ENCODE data around the gene FKBP5.
A peak's percentile ranks its signal among the peaks of the same experiment; 100 is the strongest.
"Not testable (repeated sequence)": the region's sequence is repeated elsewhere in the genome, so short reads cannot be mapped to it uniquely, and the experiment has no call there.

FKBP5 gene

DNA sequence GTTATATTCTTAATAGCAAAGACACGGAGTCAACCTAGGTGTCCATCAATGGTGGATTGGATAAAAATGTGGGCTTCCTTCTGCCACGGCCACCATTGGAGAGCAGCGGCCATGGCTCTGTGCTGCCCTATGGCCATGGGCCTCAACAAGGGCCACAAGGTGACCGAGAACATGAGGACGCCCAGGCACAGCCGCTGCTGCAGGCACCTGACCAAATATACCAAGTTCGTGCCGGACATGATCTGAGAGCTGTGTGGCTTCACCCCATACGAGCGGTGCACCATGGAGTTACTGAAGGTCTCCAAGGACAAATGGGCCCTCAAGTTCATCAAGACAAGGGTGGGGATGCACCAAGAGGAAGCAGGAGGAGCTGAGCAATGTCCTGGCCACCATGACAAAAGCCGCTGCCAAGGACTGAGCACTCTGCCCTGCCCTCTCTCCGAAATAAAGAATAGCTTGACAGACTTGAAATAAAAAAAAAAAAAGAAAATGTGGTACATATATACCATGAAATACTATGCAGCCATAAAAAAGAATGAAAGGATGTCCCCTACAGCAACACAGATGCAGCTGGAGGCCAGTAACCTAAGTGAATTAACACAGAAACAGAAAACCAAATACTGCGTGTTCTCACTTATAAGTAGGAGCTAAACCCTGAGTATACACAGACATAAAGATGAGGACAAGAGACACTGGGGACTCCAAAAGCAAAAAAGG is 81.0 kb downstream of the FKBP5 start:
- FAIRE-seq: no peak

DNA sequence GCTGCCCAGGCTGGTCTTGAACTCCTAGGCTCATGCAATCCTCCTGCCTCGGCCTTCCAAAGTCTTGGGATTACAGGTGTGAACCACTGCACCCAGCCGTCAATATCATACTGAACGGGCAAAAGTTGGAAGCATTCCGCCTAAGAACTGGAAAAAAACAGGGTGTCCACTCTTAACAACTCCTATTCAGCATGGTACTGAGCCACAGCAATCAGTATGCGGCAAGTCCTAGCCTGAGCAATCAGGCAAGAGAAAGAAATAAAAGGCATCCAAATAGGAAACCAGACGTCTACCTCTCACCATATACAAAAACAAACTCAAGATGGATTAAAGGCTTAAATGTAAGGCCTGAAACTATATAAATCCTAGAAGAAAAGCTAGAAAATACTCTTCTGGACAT is 83.1 kb downstream of the FKBP5 start:
- FAIRE-seq: no peak

DNA sequence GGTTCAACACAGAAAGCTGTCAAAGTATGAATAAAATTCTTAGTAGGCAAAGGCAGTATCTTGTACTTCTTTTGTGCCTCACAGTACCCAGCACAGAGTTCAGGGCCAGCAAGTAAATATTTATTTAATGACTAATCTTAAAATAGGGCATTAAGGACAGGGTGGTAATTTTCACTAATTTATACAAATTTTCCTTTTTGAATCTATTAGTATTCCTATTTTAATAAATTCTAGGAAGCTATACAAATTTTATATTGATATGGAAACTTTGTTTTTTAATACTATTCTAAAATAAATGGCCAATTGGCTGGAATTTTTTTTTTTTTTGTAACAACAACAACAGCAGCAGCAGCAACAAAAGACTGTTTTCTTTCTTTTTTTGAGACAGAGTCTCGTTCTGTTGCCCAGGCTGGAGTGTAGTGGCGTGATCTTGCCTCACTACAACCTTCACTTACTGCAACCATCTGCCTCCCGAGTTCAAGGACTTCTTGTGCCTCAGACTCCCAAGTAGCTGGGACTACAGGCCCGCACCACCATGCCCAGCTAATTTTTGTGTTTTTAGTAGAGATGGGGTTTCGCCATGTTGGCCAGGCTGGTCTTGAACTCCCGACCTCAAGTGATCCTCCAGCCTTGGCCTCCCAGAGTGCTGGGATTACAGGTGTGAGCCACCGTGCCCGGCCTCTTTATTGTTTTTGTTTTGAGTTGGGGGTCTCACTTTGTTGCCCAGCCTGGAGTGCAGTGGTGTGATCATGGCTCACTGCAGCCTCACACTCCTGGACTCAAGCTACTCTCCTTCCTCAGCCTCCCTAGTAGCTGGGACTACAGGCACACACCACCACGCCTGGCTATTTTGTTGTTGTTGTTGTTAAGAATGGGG is 85.2 kb downstream of the FKBP5 start:
- FAIRE-seq: no peak

DNA sequence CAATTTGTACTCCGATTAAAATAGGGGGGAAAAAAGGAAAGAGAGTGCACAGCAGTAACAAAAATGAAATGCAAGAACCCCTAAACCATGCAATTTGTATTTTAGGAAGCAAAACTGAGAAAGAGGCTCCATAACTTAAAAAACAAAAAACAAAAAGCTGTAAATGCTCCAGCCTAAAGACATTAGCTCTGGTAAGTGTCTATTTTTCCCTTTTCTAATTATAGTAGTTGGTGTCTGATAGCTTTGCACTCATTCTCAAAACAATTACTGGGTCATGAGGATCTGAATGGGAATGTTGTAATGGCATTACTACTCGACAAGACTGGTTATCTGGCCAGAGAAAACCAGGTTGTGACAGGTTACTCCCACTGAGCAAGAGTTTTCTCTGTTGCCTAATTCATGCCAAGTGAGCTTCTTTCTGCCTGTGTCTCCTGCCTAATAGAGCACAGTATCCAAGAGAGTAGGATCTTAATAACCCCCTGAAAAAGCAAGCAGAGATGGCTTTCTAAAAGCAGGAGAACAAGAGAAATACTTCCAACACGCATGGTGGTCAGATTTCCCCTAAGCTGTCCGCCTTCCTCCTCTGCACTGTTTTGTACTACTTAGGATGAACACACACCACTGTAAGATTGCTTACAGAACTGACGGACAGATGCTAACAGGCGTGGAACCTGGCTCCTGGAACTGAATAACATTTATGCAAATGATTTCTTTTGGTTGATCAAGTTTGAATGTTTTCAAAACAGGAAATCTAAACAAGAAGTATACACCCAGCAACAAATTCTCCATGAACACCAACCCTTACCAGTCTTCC is 86.4 kb downstream of the FKBP5 start:
- no peak for FAIRE-seq

DNA sequence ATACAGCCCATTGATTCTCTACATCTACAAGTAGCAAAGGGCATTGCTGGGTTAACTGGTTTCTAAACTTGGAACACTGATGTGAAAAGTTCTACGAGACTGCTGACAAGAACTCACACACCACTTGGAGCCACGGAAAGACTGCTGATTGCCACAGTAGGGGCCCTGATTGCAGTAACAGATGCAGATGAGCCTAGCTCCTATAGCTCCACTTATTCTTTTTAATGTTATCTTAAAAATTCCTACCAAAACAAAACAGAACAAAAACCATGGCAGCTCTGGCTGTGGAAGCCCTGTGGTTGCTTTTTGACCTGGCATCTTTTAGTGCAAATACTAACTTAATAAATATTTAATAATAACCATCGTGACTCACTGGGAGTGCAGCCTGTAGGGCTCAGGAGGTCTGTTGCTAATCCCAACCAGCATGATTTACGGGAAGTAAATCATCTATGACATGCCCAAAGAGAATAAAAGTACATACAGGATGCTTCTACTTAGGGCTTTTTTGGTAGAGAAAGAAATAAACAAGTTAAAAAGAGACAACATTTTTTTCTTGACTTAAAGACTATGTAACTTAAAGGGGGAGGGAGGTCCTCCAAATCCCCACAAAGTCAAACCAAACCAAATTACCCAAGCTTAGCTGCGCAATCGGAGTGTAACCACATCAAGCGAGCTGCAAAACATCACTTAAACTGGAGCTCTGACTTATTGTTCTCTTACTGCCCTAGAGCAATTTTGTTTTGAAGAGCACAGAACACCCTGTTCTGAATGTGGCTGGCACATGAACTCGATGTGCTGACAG is 87.2 kb downstream of the FKBP5 start:
- FAIRE-seq: no peak

DNA sequence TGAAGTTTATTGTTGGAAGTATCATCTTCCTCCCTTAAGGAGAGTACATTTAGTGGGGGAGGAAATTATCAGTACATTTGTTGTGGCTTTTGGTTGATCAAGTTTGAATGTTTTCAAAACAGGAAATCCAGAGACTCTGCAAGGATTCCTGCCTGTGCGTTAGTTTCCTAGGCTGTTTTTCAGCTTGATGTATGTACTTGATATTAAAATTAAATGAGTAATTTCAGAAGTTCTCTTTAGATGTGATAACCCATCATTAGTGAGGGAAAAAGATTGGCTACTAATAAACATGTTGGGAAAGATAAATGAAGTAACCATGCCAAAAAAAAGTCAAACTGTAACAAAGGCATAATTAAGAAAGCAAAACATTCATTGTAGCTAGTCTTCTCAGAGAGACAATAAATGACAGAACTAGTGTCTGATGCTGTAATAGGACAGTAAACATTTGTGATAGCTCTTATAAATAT is 88.0 kb downstream of the FKBP5 start:
- no peak for FAIRE-seq

DNA sequence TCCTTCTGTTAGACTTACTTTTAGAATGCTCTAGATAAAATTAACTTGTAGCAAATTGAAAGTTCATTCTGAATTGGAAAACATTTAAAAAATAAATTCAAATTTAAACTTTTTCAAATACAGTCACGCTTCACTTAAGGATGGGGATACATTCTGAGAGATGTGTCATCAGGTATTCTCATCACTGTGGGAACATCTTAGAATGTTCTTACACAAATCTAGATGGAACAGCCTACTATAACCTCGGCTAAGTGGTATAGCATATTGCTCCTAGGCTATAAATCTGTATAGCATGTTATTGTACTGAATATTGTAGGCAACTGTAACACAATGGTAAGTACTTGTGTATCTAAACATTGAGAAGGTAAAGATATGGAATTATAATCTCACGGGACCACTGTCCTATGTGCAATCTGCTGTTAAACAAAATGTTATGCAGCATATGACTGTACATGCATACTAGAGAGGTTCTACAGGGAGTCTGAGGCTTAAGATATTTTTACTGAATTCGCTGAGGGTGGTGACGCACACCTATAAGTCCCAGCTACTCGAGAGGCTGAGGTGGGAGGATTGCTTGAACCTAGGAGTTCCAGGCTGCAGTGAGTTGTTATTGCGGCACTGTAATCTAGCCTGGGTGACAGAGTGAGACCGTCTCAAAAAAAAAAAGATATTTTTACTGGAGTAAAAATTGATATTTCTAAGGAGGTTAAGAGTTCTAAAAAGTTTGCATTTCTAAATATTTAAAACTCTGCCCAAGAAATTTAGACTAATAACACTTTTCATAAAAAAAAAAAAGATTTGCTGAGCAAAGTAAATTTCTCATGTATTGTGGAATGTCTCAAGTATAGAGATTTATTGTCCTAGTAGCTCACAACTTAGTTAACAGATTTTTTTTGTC is 88.7 kb downstream of the FKBP5 start:
- no peak for FAIRE-seq

DNA sequence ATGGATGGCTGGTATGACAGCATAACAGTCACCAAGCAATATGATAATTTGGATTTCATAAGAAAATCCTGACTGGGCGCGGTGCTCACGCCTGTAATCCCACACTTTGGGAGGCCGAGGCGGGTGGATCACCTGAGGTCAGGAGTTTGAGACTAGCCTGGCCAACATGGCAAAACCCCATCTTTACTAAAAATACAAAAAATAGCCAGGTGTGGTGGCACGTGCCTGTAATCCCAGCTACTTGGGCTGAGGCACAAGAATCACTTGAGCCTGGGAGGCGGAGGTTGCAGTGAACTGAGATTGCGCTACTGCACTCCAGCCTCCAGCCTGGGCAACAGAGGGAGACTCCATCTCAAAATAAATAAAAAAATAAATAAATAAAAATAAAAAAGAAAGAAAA is 90.1 kb downstream of the FKBP5 start:
- FAIRE-seq: not testable (repeated sequence)

DNA sequence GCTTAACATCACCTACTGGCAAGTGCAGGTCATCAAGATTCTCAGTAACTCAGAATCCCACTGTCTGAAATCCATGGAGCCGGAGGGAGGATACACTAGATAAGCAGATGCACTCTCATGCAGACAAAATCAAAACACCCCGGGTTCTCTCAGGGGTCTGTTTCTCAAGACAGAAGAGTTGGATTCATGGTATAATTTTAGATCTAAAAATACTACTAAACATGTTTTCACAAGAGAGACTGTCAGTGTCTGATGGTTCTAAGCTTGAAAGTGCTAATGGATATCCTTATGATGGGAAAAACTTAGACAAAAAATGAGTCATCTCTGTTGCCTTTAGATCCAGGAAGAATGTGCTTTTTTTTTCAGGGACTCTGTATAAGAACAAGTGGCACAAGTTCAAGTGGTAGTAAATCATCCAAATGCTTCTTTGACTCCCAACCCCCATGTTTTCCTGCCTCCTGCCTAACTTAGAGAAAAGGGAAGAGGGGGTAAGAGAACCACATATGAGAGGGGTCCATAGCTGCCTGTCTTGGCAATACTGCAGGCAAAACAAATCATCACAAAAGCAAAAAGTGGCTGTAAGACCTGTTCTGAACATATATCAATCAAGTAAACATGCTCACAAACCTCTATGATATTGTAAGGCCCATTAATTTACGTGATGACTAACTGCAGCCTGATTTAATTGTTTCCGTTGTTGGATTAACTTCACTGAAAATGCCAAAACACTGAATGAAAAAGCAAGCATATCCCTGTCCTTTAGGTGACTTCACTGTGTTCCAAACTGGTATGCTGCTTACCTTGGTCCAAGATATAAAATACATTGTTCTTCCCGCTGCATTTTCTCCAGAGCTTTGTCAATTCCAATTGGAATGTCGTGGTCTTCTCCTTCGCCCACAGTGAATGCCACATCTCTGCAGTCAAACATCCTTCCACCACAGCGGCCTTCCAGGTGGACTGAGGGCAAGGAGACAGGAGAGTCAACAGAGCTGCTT is 92.0 kb downstream of the FKBP5 start:
- no peak for FAIRE-seq

DNA sequence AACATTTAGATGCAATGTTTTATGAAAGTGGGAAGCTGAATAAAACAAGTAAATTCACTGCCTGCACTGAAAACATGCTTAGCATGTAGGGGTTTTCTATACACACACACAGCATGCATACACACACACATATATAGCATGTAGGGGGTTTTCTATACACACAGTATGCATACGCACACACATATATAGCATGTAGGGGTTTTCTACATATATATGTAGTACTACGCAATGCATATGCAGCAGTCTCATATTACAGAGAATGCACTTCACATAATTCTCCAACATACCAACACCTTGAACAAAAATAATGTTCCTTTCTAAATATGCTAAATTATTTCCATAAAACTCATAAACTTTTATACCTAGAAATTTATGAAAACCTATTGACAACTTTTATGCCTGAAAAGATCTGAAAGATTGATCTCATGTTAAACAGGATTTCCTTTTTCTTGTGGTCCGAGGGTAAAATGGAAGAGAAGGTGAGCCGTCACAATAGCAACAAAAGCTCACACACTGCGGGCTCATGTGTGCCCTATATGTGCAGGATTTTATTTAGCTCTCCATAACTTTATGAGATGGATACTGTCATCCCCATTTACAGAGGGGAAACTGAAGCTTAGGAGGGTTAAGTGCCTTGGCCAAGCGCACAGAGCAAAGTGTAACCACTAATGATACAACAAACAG is 94.1 kb downstream of the FKBP5 start:
- no peak for FAIRE-seq

DNA sequence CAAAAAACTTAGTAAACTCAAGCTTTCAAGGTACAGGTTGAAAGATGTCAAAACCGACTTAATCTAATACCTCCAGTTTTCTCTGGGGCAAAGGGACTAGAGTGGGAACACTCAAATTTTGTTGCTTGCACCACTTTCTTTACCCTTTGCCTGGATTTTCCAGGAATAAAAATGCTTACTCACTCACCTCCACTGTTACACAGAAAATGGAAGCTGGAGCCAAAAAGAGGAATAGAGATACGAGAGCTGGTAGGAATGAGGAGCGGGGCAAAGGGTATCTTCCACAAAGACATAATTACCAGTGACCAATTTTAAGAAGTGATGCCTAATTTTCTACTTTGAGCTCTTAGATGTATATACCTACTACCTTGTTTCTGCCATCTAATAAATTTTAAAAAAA is 96.5 kb downstream of the FKBP5 start:
- FAIRE-seq: no peak

DNA sequence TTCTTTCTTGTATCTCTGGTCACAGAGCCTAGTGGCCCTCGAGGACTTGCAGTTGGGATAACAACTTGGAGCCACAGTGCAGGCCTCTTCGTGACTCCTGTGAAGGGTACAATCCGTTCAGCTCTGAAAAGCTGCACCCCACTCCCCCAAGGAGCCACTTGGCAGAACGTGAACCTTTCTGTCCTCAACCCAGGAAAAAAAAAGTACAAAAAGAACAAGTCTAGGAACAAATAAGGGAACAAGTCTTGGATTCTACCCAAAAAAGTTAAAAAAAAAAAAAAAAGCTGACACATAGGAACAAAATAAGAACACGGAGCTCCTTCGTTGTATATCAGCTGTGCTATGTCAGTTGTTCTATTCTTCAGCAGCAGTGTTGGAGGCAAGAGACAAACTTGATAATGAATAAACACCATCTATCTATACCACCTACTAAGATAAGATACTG is 98.1 kb downstream of the FKBP5 start:
- FAIRE-seq: no peak

DNA sequence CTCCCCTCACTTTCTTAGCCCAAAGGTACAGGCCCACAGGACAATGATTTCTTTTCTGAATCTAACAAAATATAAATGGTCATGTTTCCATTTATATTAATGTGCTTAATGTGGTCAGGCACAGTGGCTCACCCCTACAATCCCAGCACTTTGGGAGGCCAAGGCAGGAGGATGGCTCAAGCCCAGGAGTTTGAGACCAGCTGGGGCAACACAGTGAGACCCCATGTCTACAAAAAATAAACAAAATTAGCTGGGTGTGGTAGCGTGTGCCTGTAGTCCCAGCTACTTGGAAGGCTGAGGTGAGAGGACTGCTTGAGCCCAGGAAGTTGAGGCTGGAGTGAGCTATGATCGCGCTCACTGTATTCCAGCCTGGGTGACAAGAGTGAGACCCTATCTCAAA is 98.8 kb downstream of the FKBP5 start:
- no peak for FAIRE-seq

DNA sequence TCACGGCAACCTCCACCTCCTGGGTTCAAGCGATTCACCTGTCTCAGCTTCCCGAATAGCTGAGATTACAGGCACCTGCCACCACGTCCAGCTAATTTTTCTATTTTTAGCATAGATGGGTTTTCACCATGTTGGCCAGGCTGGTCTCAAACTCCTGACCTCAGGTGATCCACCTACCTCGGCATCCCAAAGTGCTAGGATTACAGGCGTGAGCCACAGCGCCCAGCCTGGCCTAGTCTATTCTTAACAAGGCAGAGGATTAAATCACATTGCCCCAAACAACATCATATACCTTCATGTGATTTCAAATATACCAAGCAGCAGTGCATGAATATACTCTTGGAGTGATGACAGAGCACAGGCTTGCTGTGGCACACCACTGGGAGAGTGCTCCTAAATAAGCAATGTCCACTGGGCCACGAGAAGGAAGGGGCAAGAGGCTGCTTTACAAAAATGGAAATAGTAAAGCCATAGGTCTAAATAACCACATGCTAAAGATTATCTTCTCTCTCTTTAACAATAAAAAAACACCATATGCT is 99.4 kb downstream of the FKBP5 start:
- no peak for FAIRE-seq

DNA sequence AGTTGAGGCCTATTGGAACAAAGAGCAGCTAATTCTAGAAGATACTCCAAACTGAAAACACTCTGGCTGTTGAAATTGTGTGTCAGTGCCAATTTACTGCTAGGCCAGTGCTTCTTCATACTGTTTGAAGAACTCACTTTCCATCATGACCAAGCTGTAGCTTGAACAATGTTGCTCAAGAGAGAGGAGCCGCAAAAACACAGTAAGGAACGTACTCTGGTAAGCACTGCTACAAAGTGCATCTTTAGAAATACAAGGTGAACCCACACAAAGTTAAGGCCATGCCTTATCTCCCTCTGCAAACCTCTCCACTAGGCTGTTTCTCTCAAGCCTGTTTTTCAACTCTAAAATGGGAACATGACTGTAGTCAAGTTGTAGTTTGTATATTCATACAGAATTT is 101.5 kb downstream of the FKBP5 start:
- FAIRE-seq: no peak

DNA sequence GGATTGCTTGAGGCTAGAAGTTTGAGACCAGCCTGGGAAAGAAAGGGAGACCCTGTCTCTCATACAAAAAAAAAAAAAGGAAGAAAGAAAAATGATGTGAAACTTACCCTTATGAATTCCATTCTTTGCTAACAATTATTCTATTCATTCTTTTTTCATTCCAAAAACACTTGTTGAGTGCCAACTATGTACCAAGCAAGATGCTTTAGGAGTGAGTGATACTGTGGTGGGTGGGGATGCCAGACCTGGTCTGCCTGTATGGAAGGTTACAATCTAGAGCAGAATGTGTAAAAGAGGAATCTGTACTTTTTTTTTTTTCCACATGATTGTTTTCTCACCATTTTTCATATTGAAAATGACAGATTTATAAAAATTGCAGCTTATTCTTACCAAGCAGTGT is 102.2 kb downstream of the FKBP5 start:
- no peak for FAIRE-seq

DNA sequence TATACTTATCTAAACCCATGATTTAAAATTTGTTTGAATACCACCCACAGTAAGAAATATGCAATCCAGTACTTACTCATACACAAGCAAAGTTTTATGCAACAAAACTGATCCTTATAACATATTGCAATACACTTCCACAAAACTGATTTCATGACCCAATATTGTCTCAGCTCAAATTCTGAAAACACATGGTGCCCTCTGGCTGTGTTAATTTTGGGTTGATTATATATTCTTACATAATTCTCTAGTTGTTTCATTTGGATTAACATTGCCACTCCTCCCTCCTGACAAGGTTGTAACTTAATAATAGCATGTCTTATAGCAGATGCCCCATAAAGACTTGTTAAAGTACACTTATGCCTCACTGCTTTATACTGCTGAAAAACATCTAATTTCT is 103.1 kb downstream of the FKBP5 start:
- FAIRE-seq: no peak

DNA sequence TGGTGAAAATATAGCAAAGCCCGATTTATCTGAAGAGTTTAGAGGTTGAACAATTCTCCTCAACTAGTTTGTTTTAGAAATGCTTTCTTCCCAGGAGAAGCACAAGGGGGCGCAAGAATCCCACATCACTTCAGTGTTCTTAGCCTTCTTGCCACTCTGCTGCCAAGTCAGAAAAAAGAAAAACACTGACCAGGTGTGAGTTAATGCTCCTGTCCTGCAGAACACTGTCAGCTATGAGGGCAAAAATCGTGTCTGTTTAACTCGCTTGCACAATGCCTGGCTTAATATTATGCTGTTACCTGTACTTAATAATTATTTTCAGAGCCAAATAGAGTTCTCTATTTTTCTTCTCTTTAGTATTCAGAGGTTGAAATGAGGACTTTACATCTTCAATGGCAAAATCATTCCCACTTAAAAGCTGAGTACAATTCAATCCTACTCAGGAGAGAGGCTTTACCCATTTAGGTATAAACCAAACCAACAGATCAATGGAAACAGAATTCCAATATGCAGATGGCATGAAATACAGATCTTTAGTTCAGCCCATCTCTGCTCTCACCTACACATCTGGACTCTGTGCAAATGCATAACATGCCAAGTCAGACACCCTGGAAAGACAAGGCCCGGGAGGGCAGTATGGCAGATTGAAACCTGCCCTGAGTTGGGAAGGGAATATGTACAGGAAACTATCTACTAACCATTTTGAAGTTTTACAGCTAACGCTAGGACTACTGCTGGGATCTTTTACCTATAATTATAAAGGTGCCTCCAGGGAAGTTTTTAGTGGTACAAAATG is 104.6 kb downstream of the FKBP5 start:
- peak; percentile 51 for FAIRE-seq
